Stomach (tissue), 4 donors: ENCODE results near the gene DHRS7.

Experiments
- CTCF ChIP-seq, 7 experiments: fragments of 450-650 bp in 4 of 7; fragments of 200-600 bp in 3 of 7; sonication (generic) in 3 of 7; IDR thresholded peaks; one replicate each; pipeline ENCODE4 v1.5.1; 2016 to 2019; ENCODE audit warnings: antibody characterized with exemption in 7 of 7, control low read depth in 2 of 7, mild to moderate bottlenecking in 1 of 7
- POLR2AphosphoS5 ChIP-seq, 3 donors: sonication (generic); formaldehyde crosslinking; IDR thresholded peaks; one replicate each; pipeline ENCODE4 v1.6.1; 2016; ENCODE audit warnings: antibody characterized with exemption in 3 of 3

- no peak for TF ChIP-seq CTCF (IDR thresholded peaks at IDR 0.05)
- TF ChIP-seq POLR2AphosphoS5 (IDR thresholded peaks at IDR 0.05), result no peak
Measured at GRCh38 chr14:60188696-60189095, 23.5 kb upstream of the DHRS7 start.
